AG08395 (cell line): ENCODE measurements around the gene SCUBE3.

Experiments used
- DNase-seq: peaks from one replicate; pipeline ENCODE4 v3.0.0; 2012; ENCODE audit warnings: mixed read lengths, low spot score

The SCUBE3 gene

DNA sequence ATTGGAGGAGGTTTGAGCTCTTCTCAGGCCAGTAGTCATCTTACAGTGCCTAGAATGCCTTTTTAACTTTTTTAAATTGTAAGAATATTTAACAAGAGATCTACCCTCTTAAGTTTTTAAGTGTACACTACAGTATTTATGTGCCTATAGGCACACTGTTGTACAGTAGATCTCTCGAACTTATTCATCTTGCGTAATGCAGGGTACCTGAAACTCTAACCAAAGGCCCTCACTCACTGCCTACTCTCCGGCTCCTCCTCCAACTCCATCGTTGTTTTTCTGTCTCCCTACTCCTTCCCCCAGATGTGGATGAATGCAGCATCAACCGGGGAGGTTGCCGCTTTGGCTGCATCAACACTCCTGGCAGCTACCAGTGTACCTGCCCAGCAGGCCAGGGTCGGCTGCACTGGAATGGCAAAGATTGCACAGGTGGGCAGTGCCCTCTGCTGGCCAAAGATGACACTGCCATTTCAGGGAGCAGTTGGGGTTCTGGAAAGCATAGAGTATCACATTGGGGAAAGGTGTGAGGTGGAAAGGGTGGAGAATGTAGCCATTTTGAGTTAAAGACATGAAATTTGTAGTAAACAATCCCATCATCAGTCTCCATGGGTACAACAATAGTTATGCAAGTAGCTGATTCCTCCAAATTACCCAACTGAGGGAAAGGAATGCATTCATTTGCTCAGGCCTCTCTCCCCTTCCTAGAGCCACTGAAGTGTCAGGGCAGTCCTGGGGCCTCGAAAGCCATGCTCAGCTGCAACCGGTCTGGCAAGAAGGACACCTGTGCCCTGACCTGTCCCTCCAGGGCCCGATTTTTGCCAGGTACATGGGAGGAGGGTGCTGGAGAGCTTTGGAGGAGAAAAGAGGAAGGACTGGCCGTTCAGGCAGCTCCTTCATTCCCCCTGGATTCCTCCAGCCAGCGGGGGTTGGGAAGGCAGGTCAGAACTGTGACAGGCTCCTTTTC lies 27.4 kb downstream of the SCUBE3 start:
- DNase-seq: peak; percentile 84

DNA sequence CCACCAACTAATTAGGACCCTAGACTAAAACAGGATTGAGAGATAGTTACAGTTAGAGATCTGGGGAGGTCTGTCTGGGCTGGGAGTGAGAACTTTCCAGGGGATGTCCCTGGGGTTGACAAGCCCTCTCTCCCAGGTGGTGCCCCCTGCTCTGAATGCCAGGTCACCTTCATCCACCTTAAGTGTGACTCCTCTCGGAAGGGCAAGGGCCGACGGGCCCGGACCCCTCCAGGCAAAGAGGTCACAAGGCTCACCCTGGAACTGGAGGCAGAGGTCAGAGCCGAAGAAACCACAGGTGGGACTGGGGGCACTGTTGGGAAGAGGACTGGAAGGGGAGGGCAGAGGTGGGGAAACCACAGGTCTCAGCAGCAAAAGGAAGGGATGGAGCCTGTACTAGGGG lies 28.7 kb downstream of the SCUBE3 start:
- DNase-seq: no peak

DNA sequence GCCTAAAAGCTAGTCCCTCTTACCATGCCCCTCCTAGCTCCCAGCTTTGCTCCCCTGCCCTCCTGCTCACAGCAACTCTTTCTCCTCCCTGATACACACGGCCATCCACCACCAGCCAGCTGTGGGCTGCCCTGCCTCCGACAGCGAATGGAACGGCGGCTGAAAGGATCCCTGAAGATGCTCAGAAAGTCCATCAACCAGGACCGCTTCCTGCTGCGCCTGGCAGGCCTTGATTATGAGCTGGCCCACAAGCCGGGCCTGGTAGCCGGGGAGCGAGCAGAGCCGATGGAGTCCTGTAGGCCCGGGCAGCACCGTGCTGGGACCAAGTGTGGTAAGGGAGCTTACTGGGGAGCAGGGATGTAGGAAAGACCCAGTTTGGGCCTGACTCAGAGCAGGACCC lies 29.1 kb downstream of the SCUBE3 start:
- no peak for DNase-seq

DNA sequence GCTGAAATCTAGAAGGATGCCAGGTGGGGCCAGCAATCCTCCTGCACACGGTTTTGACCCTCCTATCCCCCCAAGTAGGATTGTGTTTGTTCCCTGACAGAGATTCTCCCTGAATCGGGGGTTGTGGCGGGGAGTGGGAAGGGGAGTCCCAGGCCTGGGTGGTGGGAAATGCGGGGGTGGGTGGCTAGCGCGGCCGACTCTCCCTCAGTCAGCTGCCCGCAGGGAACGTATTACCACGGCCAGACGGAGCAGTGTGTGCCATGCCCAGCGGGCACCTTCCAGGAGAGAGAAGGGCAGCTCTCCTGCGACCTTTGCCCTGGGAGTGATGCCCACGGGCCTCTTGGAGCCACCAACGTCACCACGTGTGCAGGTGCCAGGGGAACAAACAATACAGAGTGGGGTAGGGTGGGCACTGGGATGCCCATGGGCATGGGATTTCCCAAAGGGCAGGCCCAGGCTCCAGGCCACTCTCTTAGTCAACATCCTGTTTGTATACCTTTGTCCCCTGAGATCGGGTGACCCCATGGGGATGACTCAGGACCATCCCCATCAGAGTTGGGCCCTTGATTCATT lies 29.7 kb downstream of the SCUBE3 start:
- DNase-seq: no peak

DNA sequence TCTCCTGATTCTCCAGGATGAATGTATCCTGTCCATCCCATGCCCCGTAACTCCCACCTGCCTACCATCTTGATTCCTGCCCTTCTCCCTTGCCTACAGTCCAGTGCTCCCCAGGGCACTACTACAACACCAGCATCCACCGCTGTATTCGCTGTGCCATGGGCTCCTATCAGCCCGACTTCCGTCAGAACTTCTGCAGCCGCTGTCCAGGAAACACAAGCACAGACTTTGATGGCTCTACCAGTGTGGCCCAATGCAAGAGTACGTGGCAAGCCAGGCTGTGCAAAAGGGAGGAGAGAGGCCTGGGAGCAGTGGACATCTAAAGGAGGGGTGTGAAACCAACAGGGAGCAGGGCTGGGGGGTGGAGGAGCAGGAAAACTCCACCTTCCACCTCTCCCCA lies 30.8 kb downstream of the SCUBE3 start:
- no peak for DNase-seq

DNA sequence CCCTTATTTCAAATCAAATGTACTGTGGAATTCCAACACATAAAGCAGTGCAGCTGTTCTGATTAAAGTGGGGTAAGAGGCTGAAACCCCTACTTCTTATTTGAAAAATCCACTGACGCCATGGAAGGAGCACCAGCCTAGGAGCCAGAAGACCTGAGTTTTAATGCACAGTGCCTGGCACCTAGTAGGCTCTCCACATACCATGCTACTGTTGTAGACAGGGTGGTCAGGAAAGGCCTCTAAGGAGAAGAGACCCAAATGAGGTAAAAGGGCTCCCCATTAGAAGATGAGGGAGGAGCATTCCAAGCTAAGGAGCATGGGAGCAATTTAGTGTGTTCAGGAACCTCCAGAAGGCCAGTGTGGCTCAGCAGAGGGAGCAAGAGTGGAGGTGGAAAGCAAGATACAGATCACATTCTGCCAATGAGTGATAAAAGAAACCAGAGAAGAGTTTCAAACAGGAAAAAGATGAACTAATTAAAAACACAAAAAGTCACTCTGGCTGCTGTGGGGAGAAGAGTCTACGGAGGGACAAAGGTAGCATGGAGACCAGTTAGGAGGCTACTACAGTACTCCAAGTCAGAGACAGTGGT lies 34.0 kb downstream of the SCUBE3 start:
- DNase-seq: no peak

DNA sequence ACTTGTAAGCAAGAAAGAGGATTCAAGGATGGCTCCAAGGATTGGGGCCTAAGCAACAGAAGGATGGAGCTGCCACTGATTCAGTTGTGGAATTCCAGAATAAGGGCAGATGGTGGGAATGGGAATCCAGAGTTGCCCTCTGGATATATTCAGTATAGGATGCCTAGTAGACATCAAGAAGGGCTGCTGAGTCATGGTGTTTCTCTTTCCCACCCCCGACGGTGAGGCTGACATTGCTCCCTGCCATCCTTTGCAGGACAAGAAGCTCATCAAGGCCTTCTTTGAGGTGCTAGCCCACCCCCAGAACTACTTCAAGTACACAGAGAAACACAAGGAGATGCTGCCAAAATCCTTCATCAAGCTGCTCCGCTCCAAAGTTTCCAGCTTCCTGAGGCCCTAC lies 34.5 kb downstream of the SCUBE3 start:
- DNase-seq: no peak

DNA sequence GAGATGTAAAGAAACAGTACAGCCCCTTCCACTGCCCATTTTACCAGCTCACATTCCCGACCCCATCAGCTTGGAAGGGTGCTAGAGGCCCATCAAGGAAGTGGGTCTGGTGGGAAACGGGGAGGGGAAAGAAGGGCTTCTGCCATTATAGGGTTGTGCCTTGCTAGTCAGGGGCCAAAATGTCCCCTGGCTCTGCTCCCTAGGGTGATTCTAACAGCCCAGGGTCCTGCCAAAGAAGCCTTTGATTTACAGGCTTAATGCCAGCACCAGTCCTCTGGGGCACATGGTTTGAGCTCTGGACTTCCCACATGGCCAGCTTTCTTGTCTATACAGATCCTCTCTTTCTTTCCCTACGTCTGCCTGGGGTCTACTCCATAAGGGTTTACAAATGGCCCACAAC lies 35.2 kb downstream of the SCUBE3 start:
- DNase-seq: no peak

DNA sequence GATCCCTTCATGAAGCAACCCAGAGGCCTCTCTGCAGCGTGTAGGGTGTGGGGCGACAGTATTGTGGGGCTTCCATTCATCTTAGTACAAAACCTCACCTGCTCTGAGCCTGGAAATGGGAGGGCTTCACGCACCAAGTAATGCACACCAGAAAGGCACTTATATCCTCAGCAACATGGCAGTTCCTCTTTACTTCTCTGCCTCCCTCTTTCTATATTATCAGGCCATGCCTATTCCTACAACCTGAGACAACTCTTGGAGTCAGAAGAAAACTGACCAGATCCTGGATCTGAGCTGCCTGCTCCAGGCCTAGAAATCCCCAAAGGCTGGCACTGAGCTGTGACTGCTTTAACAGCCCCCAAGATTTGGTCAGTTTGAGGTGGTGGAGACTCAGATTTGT lies 38.2 kb downstream of the SCUBE3 start:
- no peak for DNase-seq

DNA sequence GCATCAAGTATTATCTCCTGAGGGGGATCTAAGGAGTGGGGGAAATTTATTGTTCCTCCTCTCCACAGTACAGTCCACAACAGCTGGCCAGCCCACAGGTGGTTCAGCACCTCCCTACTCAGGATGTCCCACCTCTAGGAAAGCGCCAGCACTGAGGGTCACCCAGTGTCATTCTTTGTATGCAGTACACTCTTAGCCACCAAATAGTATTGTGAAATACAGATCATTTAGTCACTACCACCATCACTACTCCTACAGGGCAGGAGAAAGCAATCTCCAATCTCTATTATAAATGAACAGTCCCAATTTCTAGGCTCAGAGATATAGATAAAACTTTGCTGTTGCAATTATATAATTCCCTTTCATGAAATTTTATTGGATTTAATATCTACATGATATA lies 39.5 kb downstream of the SCUBE3 start:
- no peak for DNase-seq

DNA sequence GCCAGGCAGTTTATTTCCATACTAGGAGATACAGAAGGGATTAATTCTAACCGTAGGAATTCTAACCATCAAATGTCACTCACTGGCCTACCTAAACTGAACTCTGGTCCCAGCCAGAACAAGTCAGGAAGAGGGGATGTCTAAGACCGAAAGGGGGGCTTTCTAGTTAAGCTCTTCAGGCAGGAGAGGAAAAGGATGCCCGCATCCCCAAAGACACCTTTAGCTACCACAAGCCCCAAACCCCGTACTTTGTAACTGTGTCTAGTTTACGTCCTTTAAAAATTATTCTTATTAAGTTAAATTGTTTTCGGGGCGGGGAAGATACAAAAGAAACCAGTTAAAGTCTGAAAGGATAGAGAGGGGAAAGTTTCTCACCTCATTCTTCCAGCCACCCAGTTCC lies 44.6 kb downstream of the SCUBE3 start:
- DNase-seq: no peak

DNA sequence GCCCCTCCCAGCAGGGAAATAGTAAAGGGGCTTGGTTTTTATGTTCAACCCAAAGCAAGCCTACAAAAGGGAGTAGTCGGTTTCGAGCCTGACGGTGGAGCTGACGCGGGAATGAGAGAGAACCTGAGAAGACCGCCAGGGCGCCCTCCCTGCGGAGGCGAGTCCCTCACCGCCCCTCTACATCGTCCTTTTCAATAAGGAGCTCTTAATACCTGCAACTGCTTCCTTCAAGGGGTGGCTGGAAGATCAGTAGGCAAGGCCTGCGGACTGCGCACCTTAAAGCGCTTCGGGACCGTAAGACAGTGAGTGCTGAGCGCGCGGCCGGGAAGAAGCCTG lies 45.1 kb downstream of the SCUBE3 start:
- DNase-seq: peak; percentile 63

DNA sequence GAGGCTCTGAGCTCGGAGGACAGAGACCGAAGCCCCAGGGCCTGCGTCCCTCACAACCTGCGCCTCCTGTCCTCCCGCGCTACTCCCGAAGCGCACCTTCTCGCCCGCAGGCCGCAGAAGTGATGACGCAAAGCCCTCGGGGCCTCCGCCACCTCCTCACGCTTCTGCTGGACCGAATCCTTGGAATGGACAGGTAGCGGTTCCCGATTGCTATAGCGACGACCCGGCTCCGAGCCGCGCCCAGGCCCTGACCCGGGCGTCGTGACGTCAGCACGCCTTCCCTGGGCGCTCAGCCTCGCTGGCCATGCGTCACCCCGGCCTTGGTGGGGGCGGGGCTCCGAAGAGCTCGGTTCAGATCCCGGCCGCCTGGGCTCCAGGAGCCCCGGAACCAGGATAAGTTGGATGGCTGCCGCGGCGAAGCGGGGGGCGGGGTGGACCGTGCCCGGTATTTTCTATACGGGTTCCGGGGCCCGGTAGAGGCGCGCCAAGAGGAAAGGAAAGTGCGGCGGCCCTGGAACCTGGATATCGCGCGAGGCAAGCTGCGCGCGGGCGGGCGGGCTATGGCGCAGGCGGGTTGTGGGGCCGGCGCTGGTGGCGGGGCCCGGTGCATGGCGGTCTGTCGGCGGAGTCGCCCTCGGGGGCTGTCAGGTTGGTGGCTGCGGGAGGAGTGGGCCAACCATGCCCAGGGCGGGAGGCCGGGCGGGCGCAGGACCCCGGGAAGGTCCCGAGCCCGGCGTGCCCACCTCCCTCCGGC lies 45.6 kb downstream of the SCUBE3 start, which contains the start of gene ZNF76:
Gene ZNF76 (plus strand): TSS at position 542 of the 754 bp plus-strand sequence. CDS start 21,417 bp downstream, outside the sequence.
- peak; percentile 100 for DNase-seq

DNA sequence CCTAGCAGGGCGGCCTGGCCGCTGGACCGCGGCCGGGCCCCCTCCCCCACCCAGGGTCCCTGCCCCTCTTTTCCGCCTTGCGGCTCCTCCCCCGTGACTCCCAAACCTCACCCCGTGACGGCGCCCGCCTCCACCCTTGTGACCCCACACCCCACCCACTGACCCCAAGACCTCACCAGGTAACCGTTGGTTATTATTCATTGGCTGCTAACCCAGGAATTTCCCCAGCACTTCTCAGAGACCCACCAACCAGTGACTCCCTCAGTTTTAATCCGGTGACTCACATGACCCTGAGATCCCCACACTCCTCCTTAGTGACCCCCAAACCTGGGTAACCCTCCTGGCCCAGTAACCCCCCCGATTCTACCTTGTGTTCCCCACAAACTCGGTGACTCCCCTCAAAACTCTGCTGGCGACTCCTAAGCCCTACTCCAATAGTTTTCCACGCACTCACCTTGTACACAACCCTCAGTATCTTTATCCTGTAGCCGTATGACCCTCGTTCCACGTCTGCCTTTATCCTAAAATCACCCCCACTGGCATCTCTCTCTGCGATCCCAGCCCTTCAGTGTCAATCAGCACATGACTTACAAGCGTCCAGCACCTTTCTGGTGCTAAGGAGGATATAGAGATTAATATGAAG lies 46.3 kb downstream of the SCUBE3 start:
- peak; percentile 49 for DNase-seq

DNA sequence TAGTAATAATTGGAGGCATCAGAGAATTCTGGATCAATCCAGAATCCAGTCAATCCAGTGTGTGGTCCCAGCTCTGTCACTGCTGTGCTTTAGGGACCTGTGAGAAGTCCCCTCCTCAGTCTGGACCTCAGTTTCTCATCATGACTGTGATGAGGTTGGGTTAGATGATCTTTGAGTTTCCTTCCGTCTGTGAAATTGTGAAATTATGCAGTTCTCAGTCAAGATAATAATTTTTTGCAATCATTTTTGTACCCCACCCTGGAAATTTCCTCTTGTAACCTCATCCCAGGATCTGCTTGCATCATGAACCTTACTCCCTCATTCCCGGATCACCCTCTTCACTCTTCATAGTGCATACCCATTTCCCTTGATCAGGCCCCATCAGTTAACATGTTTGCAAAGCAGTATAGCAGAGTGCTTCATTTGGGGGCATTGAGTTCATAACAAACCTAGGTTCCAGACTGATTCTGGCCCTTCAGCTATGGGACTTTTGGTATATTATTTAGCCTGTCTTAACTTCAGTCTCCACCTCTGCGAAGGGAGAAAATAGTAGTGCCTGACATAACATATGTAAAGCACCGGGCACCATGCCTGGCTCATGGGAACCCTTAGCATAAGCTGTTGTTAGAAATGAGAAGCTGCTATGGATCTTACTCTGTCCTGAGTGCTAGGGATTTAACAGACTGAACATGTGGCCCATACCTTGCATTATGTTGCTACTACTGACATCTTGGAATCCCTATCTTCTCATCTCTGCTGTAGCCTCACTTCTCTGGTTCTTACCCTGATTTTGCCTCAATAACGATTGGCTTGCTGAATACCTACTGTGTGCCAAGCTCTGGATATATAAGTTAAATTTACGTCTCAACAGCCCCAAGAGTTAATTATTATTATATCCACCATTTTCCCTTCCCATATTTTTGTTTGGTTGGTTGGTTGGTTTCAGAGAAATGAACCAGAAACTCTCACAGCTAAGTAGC lies 47.1 kb downstream of the SCUBE3 start:
- no peak for DNase-seq

DNA sequence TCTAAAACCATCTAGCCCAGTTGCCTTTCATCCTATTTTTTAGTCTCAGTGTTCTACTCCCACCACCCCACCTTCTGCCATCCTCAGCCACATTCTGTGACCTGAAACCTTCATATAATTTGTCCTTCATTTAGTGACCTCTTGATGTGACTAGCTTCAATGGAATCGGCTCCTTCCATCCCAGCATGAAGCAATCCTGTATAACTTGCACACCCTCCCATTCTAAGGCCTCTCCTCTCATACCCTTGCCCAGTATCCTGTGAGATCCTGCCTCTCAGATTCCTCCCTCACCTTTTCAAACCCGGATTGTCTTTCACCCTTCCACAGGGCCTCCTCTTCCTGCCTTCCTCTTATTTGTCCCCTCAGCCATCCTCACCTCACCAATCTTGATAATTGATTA lies 48.8 kb downstream of the SCUBE3 start:
- DNase-seq: peak; percentile 37

DNA sequence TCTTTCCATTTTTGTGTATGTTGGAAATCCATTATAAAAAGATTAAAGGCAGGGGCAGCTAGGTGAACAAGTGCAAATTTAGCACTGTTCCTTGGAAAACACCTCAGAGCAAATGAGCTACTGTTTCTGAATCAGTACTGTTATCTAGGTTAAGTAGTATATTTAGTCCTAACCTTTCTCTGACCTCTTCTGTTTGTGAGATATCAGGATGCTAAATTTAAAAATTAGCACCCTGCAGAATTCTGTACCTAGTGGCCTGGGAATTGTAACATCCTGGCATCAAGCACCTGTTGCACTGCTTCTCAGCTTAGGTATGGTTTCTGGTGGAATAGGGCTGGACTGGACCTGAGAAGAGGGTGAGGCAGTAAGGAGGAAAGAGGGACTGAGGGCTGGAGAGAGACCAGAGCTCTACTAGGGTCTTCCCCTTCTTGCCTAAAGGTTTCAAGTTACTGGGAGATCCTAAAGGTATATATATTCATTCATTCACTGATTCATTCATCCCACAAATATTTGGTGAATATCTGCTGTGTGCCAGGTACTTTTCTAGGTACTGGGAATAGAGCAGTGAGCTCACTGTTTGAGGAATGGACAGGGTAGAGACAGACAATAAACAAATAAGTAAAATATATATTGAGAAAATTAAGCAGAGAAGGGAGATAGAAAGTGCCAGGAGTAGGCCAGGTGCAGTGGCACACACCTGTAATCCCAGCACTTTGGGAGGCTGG lies 51.0 kb downstream of the SCUBE3 start:
- no peak for DNase-seq

DNA sequence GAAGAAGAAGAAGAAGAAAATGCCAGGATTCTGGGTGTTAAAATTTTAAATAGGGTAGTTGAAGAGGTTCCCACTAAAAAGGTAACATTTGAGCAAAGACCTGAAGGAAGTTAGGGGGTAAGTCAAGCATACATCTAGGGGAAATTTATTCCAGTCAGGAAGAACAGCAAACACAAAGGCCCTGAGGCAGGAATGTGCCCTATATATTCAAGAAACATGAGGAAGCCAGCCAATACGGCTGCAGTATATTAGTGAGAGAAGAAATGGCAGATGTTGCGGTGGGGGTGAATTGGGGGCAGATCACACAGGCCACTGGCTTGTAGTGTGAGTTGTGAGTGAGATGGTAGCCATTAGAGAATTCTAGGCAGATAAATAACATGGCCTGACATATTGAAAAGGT lies 51.8 kb downstream of the SCUBE3 start:
- no peak for DNase-seq

DNA sequence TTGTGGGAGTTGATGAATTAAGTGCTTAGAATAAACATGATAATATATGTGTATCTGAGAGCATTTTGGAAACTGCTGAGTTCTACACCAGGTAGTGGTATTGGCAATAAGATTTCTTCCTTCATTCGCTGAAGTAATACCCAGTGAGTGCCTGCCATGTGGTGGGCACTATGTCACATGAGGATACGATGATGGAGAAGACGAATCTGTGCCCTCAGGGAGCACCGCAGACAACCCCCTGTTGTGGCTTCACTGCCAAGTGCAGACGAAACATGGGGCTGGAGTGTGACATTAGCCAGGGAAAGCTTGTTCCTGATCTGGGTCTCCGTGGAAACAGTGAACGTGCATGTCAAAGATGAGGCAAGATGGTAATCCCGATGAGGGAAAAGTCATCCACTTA lies 53.7 kb downstream of the SCUBE3 start:
- no peak for DNase-seq

DNA sequence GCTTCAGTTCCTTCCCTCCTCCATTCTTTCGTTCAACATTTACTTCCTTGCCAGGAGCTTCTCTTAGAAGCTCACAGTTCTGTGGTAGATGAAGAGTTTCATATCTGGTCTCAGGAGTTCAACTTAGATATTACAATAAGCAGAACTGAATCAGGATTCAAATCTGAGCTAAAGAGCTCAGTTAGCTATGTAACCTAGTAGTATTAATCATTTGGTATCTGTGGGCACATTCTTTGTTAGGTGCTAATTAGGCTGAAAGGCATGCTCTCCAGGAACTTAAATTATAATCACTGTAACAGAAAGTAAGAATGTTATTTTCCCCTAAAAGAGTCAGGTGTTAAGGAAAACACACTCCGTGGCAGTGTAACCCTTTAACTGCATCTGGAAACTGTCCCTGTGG lies 54.1 kb downstream of the SCUBE3 start:
- no peak for DNase-seq
